Activated T-cell treated with anti-CD3 and anti-CD28 coated beads for 24 hours (primary cell): ENCODE results near the gene CALML6.

Experiments used
- DNase-seq: peaks from one replicate; pipeline ENCODE4 v3.0.0-alpha.2; 2020; ENCODE audit warnings: low read depth

The CALML6 gene

DNA sequence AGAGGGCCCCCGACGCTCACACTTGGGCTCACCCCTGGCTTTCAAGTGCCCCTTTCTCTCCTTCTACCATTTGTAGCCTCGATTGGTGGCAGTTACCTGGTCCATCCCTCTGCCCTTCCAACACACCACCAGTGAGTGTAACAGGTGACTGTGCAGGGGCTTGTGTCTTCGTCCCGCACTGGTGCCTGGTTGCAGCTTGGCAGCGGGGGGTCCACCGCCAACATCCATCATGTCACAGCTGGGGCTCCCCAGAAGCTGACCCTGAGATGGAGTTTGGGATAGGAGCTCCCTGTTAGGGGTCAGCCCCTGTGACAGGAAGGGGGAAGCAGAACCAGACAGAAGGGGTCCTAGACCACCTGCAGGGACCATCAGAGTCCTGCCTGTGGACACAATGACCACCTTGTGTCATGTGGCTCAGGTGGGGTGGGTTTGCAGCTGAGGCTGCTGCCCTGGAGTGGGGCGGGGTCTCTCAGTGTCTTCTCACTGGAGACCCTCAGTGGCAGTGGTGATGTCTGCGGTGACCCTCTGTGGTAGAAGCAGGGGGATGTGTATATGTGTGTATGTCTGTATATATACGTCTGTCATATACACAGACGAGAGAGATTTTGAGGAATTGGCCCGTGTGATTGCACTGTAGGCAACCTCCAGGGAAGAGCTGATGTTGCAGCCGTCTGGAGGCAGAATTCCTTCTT lies 3.6 kb upstream of the CALML6 start:
- no peak for DNase-seq

DNA sequence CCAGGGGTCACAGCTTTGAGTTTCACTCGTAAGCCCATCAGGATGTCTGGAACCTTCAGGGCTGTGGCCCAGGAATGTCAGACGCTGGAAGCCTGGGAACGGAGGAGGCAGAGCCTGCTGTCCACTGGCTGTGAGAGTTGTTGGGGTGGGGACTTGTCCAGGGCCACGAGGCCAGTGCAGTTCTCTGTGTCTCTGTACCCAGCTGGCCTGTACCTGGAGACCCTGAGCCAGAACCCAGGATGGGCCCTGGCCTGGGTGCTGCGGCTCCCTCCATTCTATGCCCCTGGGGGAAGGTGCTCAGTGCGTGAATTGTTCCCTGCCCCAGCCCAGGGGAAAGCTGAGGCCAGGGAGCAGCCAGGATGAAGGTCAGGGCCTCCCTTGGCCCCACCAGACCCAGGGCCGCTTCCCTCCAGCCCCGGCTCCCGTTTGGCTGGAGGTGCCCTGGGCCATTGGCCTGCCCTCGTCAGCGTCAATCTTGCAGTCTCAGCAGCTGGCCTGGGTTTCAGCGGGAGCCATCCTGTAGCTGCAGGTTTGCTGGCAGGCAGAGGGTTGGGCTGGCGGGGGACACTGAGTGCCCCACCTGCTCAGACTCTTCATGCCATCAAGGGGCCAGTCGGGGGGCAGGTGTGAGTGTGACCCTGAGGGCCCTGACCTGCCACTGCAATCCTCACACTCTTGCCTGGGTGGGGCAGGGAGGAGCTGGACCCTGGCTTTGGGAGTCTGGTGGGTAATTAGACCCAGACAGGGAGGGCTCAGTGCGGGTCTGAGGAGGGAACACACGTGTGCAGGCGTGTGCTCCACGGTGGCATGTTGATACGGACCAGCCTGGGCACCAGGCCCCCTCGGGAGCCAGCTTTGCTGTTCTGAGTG lies 724 bp upstream of the CALML6 start:
- DNase-seq = no peak

DNA sequence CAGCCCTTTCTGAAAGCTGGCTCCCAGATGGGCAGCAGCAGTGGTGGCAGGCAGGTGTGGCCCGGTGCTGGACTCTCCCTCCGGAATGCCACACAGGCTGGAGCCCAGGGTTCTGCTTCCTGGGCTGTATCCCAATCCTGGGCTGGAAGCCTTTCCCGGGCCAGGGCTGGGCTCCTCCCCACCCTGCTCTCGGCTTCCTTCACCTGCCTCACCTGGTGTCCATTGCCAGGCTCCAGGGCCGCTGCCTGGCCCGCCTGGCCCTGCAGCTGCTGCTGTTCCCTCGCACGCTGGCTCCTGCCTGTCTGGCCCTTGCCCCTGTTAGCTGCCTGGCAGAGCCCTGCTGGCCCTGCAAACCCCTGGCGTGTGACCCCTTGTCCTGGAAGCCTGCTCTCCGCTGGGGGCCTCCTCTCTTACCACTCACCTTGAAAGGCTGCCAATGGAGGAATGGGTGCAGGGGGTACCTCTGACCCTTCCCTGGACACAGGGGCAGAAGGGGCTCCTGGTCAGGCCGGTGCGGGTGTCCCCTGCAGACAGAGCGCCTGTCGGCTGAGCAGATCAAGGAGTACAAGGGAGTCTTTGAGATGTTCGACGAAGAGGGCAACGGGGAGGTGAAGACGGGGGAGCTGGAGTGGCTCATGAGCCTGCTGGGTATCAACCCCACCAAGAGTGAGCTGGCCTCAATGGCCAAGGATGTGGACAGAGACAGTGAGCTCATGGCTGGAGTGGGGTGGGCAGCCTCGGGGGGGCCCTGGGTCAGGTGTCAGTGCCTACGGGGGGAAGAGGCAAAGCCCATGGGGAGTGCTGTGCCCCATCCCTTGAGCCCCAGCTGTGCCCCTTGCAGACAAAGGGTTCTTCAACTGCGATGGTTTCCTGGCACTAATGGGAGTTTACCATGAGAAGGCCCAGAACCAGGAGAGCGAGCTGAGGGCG lies 1.1 kb downstream of the CALML6 start:
- no peak for DNase-seq

DNA sequence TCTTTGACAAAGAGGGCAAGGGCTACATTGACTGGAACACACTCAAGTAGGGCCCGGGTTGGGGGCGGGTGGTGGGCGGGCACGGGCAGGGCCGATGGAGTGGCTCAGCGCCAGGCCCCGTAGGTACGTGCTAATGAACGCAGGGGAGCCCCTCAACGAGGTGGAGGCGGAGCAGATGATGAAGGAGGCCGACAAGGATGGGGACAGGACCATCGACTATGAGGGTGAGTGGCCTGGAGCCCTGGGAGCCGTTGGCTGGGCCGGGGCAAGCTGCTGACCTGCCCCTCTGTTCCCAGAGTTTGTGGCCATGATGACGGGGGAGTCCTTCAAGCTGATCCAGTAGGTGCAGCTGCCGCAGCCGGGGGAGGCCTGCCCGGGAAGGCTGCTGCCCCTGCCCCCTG lies 1.8 kb downstream of the CALML6 start:
- no peak for DNase-seq

DNA sequence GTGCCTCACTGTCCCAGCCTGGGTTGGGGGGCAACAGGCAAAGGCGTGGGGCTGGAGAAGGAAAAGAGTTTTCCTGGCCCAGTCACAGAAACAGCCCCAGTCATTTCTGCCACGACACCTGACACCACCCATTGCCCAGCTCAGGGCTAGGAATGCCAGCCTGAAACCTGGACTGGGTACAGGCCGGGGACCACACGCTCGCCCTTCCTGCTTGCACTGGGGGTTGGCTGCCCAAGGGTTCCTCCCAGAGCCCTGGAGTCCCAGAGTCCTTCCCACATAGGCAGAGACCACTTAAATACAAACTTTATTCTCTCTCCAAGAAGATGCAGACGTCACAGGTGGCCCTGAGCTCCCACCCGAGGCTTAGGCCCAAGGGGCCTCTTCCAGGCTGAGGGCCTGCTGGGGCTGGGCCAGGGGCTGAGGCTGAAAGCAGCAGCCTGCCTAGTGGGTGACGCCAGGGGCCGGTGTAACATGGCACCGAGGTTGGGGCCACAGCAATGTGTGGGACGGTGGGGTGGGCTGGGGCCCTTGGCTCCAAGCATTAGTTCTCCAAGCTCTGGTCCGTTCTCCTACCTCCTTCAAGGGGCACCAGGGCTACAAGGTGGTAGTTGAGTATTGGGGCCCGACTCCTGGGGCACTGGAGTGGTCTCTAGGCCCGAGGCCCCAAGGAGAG lies 2.4 kb downstream of the CALML6 start:
- DNase-seq = no peak

DNA sequence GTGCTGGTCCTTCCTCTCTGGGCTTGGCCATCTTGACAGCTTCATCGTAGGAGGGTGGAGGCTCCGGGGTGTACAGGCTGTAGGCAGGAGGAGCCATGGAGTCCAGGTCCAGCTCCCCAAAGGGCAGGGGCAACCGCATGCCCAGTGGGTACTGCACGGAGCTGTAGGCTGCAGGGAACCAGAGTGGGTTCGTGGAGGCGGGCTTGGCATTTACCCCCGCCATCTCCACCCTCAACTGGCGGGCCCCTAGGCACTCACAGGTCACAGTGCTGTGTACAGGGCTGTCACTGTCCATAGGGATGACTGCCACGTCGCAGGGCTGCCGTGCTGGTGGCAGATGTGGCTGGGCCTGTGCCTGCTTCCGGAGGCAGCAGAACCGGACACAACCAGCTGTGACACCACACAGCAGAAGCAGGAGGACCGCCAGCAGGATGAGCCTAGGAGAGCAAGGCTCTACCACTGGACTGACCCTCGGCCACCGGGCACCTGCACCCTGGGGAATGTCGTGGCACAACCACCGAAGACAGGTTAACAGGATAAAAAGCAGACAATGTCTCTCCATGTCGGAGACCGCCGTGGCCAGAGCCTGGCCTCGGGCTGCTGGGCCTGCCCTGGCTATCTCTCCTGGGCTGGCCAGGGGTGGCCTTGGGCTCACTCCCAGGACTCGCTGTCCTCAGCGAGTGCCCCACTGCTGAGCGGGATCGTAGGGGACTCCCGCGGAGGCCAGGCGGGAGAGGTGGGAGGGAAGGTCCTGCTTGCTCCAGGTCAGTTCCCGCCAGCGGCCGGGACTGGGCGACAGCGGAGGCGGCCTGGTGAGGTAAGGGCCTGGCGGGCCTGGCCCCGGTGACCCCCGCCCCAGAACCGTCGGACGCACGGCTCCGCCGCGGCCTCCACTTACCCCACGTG lies 3.2 kb downstream of the CALML6 start:
- DNase-seq = no peak

DNA sequence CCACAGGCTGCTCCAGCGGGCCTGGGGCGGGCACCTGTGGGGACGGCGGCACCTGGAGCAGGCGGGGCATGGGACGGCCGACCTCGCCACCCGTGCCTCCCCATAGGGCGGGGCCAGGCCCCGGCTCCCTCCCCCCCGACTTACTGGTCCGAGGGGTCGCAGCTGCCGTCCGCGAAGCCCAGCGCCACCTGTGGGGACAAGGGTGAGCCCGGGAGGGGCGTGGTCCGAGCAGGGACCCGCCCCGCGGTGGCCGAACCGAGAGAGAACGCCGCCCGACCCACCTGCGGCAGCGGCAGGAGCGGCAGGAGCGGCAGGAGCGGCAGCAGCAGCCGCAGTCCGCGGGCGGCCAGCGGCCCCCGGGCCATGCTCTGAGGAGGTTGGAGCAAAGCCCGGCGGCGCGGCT lies 3.8 kb downstream of the CALML6 start, which contains the start of gene TMEM52:
TSS of gene TMEM52 (minus strand) at position 379 of the 403 bp plus-strand sequence. CDS start at position 365, 14 bp downstream.
- DNase-seq = no peak

DNA sequence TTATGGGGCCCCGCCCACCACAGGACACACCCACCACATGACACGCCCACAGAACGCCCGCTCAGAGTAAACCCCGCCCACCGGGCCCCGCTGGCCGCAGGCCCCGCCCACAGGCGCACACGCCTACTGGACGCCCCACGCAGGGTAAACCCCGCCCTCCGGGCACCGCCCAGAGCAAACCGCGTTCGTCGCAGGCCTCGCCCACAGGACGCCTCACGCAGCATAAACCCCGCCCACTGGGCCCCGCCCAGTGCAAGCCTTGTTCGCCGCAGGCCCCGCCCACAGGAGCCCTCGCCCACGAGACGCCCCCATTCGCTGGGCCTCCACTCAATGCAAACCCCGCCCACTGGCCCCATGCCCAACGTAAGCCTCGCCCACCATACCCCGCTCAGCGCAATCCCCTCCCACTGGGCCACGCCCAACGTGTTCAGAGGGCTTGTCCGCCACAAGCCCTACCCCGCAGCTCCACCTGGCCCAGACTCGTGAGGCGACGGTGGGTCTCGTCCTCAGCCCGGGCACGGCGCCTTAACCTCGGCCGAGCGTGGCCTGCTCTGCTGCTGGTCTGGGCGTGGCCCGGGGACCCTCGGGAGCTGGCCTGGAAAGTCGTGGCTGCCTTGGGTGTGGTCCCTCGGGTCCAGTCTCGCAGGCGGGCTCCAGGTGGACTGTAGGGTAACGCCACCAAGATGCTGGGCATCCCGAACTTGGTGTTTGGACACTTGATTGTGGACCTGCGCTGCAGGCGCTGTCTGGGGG lies 4.4 kb downstream of the CALML6 start:
- peak; percentile 95 for DNase-seq

DNA sequence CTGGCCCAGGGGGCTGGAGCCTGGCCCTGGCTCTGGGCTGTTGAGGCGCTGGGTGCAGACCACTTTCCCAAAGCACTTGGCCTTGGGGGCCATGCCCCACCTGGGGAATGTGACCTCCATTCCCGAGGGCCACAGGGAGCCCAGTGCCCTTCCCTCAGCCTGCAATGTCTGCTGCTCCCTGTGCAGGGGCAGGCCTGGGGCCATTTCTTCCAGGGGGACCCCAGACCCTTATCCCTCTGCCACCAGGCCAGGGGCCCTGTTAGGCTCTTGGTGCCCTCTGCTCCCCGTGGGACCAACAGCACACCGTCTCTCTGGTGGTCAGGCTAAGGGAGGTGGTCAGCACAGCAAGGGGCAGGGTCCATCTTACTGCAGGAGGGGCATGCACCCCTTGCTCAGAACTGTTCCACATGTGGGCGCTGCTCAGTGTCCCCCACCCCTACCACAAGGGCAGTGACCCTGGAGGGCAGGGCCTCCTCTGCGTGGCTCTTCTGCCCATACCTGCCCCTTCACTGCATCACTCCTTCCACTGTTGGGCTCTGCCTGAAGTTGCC lies 5.1 kb downstream of the CALML6 start:
- no peak for DNase-seq

DNA sequence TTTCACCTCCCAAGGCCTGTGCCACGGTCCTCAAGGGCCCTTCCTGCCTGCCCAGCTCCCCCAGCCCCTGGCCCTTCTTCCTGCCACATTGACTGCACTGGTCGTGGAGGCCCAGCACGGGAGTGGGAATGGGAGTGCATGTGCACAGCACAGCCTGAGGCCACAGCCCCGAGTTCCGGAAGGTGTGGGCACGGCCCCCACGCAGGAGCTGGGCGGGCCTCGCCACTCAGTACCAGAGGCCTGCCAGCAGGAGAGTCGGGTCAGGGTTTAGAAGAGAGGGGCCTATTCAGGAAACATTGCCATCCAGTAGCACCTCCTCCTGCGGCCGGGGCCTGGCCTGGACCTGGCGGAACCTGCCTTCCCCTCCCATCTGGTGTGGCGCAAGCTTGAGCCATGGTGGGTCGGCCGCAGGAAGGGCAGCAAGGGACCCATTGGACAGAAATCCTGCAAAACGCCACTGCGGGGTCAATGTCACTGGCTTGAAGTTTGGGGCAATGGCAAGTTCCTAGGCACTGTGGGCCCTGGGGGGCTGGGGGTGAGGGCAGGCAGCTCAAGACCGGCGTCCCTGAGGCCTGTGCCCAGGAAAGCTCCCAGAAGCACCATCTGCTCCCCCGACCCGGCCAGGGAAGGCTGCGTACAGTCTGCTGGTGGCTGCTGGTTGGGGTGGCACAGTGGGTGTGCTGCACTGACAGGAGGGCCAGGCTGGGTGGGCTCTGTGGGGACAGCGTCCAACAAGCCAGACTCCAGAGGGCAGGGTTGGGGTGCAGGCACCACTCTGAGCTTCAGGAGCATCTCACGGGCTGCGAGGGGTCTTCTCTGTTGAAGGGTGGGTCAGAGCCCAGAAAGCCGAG lies 5.8 kb downstream of the CALML6 start:
- DNase-seq = no peak

DNA sequence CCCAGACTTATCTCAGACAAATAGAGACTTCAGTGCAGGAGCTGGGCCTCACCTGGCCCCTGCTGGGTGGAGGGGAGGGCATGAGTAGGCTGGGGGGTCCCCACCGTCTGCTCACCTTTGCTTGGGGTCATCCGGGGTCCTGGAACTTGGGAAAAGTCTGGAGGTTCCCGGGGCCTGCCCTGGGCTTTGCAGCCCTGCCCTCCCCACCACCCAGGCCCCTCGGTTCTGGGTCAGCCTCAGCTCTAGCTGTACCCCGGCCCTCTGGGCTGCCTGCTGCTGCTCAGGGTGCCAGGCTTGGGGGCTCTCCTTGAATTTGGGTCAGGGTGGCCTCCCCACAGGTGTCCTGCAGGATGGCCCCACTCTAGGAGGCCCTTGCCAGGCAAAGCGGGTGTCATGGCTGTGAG lies 6.4 kb downstream of the CALML6 start:
- no peak for DNase-seq

DNA sequence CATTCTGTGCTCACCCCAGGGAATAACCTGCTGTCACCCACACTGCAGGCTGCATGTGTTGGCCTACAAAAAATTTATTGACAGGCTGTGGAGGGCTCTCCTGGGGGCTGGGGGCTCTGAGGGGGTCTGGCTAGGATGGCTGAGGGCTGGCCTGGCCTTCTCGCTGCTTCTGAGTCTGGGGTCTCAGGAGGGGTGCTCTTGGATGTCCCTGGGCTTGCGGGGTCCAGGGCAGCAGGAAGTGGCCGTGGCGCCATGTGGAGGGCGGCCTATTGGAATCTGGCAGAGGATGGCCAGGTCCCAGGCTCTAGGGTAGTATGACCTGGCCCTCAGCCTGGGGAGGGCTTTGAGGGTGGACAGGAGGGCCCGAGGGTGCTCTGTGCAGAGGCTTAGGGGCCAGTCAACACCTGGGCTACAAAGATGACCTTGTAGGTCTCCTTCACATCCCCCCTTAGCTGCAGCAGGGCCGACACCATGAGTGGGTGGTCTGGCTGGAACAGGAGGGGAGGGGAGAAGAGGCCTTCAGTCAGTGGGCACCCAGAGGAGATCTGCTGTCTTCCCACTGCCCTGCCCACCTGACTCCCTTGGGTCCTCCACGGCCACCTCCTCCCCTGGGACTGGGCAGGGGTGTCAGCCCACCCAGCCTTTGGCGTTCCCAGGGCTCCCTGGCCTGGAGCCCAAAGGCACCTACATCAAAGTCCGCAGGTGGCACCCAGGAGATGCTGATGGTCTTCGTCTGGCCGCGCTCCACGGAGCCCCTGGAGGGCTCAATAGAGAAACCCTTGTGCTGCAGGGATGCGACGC lies 7.0 kb downstream of the CALML6 start:
- no peak for DNase-seq

DNA sequence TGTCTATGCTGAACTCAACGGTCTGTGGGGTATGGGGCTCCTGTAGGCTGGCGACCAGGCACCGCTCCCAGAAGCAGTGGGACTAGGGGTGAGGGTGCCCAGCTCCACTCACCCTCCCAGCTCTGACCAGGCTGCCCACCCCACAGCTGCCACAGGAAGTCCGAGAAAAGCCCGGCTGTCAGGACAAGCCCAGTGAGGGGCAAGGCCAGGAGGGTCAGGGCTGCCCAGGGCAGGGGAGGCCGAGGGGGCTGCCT lies 7.6 kb downstream of the CALML6 start:
- DNase-seq = no peak

DNA sequence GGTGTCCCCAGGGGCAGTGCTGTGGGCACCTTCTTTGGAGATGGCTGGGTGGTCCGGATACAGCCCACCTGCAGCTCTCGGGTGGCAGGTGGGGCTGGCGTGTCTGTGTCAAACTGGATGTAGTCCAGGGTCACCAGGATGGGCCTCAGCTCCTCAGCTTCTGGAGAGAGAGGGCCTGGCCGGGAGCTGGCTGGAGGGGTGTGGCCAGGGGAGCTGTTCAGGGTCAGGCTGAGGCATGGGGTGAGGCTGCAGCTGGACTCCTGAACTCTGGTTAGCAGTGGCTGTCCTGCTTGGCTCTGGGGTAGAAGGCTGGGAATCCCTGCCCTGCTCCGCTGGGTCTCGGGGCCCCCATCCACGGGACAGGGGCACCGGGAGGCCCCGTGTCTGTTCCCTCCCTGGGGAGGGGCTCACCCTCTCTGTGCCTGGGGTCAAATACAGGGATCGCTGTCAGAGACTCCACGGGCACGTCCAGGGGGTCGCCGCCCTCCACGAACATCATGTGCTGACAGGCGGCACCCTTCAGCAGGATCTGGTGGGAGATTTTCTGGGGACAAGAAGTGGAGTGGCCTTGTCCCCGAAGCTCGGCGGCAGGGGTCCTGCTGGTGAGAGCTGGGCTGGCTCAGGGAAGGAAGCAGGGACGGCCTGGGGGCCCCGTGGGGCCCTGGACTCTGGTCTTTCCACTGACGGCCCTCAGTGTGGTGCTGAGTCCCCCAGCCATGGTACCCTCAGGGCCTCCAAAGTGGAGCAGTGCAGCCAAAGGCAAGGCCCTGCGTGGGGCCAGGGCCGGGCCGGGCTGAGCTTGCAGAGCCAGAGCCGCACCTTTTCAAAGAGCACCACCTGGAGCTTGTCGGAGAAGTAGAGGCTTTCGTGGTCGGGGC lies 8.1 kb downstream of the CALML6 start:
- no peak for DNase-seq

DNA sequence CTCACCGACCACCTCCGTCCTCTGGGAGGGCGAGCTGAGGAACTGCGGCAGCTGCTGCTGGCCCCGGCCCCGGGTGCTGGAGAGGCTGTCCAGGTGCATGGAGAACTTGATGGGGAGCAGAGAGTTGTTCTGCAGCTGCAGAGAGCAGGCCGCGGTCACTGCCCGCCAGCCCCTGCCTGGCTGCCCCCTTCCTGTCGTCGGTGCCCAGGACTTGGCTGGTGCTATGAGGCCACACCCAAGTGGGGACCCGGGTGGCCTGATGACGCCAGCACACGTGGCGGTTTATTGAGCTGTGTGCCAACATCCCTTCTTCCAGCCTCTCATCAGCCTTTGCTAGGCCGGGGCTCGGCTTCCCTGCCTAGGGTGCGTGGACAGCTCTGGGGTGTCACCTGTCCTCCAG lies 9.3 kb downstream of the CALML6 start:
- no peak for DNase-seq

DNA sequence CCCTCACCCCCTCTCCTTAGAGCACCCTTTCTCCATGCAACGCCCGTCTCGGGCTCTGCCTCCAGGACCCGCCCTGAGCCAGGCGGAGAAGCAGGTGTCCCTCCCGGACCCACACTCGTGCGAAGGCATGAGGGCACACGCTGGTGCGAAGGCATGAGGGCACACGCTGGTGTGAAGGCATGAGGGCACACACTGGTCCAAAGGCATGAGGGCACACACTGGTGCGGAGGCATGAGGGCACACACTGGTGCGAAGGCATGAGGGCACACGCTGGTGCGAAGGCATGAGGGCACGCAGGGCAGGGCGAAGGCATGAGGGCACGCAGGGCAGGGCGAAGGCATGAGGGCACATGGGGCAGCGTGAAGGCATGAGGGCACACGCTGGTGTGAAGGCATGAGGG lies 9.8 kb downstream of the CALML6 start:
- DNase-seq = no peak
